Measurements from ENCODE around the gene CTSK.
A peak's percentile ranks its signal among the peaks of the same experiment; 100 is the strongest.

The CTSK gene

DNA sequence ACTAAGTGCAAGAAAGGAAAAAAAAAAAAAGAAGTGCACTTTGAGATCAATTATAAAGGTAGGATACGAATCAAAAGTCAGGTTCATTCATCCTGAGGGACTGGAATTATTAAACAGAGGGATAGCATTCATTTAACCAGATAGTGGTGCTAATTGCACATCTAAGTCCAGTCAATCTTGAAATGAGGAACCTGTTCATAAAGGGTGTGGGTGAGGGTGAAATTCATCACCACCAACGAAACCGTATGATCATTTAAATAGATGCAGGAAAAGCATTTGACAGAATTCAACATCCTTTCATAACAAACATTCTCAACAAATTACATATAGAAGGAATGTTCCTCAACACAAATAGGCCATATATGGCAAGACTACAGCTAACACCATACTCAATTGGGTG lies 48.0 kb downstream of the CTSK start:
- DNase-seq, result peak; percentile 41 to 82 (median 64)

DNA sequence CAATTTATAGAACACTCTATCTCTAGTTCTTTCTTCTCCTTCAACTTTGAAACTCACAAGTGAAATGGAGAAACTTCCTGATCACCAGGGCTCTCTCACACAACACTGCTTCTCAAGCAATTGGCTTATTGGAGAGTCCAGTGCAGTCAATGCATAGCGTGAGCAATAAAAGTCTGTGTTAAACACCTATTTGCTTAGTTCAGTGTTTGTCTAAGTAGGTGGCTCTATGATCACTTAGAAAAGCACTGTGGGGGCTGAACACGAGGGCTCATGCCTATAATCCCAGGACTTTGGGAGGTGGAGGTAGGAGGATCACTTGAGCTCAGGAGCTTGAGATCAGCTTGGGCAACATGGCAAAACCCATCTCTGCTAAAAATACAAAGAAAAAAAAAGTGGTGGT lies 54.6 kb downstream of the CTSK start:
- no peak for DNase-seq

DNA sequence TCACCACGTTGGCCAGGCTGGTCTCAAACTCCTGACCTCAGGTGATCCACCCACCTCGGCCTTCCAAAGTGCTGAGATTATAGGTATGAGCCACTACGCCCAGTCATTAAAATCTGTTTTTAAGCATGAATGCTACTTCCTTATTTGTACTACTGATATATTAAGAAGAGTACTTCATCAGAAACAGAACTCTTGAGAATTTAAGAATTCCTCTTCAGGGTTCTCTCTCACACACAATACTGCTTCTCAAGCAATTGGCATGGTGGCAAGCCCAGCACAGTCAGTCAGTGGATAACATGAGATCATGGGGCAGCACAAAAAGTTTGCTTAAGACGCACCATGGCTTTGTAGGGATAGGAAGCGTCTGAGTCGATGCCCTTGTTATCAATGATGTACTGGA lies 56.6 kb downstream of the CTSK start:
- no peak for DNase-seq

DNA sequence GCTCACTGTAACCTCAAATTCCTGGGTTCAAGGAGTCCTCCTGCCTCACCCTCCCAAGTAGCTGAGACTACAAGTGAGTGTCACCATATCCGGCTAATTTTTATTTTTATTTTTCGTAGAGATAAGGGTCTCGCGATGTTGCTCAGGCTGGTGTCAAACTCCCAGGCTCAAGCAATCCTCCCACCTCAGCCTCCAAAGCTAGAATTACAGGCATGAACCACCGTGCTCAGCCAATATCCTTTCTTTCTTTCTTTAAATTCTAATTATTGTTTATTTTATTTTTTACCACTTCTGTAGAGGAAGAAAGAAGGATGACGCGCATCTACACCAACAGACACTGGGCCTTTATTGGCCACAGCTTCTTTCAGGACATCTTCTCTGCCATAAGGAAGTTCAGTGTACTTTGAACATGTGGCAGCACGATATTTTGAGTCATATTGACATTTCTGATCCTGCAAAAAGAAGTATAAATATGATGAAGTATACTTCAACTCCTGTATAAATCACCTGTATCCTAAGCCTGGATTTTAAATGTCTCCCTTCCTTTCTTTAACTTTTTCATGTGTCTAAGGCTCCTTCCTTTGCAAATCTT lies 58.2 kb downstream of the CTSK start:
- no peak for DNase-seq

DNA sequence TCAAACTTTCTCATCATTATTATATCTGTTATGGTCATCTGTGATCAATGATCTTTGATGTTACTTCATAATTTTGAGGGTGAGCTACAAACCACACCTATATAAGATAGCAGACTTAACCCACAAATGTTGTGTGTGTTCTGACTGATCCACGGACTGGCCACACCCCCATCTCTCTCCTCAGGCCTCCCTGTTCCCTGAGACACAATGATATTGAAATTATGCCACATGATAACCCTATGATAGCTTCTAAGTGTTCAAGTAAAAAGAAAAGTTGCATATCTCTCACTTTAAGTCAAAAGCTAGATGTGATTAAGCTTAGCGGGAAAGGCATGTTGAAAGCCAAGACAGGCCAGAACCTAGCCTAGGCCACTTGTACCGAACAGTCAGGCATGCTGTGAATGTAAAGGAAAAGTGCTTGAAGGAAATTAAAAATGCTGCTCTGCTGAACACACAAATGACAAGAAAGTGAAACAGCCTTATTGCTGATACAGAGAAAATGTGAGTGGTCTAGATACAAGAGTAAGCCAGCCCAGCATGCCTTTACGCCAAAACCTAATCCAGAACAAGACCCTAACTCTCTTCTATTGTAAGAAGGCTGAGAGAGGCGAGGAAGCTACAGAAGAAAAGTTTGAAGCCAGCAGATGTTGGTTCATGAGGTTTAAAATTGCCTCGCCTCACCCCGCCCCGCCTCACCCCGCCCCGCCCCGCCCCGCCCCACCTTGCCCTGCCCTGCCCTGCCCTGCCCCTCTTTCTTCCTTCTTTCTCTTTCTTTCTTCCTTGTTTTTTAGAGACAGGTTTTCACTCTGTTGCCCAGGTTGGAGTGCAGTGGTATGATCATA lies 59.0 kb downstream of the CTSK start:
- DNase-seq, result no peak

All from suppressor macrophage (primary cell).